IMR-90 (cell line): ENCODE data around the gene RMDN2. TPM values are rescaled to one million over a fixed set of nuclear protein-coding genes. Genes with fewer than 3 reads are reported as not detected.

Experiments used
- ATAC-seq: fragments of 200-7000 bp; cut with Tn5 transposase; 2 replicates; pipeline ENCODE4 v1.9.1; 2020; ENCODE audit warnings: low read depth, mild to moderate bottlenecking, moderate library complexity
- BruUV-seq: library from RNA; stranded (reverse); fragments of 400-500 nt; replicated peaks from 2 replicates; lab custom pipeline; 2021; lab: Mats Ljungman, UMichigan
- CTCF ChIA-PET: fragments of 300-600 bp; formaldehyde crosslinking; extraction: SDS; loops from one replicate; lab custom pipeline; 2021; ENCODE audit warnings: antibody characterized with exemption; lab: Yijun Ruan, JAX
- POLR2A ChIA-PET: fragments of 300-600 bp; sonication (Branson Sonifier 250); formaldehyde crosslinking; loops from one replicate; lab custom pipeline; 2022; ENCODE audit warnings: antibody characterized with exemption; ENCODE audit not compliant: unreplicated experiment; lab: Charles Lee
- DNase-seq: peaks from one replicate; pipeline ENCODE4 v3.0.0; 2013
- H2AFZ ChIP-seq: replicated peaks from 2 replicates; pipeline ENCODE3; 2013; ENCODE audit warnings: low read length, mild to moderate bottlenecking; ENCODE audit not compliant: poor library complexity
- H2AK5ac ChIP-seq: 2 replicates; pipeline ENCODE4 v1.6.1; 2013; ENCODE audit warnings: low read depth, low read length, inconsistent platforms
- H2AK9ac ChIP-seq: replicated peaks from 2 replicates; pipeline ENCODE3; 2013; ENCODE audit warnings: mild to moderate bottlenecking, low read depth, low read length, moderate library complexity; ENCODE audit not compliant: poor library complexity
- H2BK120ac ChIP-seq: 2 replicates; pipeline ENCODE4 v1.6.1; 2013; ENCODE audit warnings: low read depth, low read length, inconsistent platforms
- H2BK15ac ChIP-seq: 3 replicates; pipeline ENCODE4 v1.6.1; 2013; ENCODE audit warnings: low read depth, low read length, inconsistent platforms
- H2BK20ac ChIP-seq: 2 replicates; pipeline ENCODE4 v1.6.1; 2013; ENCODE audit warnings: low read depth, mild to moderate bottlenecking, inconsistent platforms, low read length, moderate library complexity
- H2BK5ac ChIP-seq: 2 replicates; pipeline ENCODE4 v1.6.1; 2013; ENCODE audit warnings: mild to moderate bottlenecking, low read depth, low read length, inconsistent platforms; ENCODE audit not compliant: poor library complexity, severe bottlenecking
- H3K14ac ChIP-seq: replicated peaks from 2 replicates; pipeline ENCODE4 v1.6.1; 2013; ENCODE audit warnings: low read depth, low read length, inconsistent platforms
- H3K18ac ChIP-seq: 2 replicates; pipeline ENCODE4 v1.6.1; 2013; ENCODE audit warnings: low read depth, low read length, control low read depth
- H3K23ac ChIP-seq: 2 replicates; pipeline ENCODE4 v1.6.1; 2013; ENCODE audit warnings: low read depth, low read length, inconsistent platforms
- H3K27ac ChIP-seq: 2 replicates; pipeline ENCODE4 v1.5.1; 2013; ENCODE audit warnings: mild to moderate bottlenecking, control low read depth, low read length; ENCODE audit not compliant: insufficient read depth
- H3K27me3 ChIP-seq: 2 replicates; pipeline ENCODE4 v1.6.1; 2013; ENCODE audit warnings: low read length; ENCODE audit not compliant: control insufficient read depth, insufficient read depth
- H3K36me3 ChIP-seq: 2 replicates; pipeline ENCODE4 v1.6.1; 2013; ENCODE audit warnings: low read length, mixed read lengths; ENCODE audit not compliant: control insufficient read depth, insufficient read depth
- H3K4ac ChIP-seq: 2 replicates; pipeline ENCODE4 v1.6.1; 2013; ENCODE audit warnings: low read depth, low read length, inconsistent platforms
- H3K4me1 ChIP-seq: 2 replicates; pipeline ENCODE4 v1.6.1; 2013; ENCODE audit warnings: low read length, mixed read lengths; ENCODE audit not compliant: control insufficient read depth, insufficient read depth
- H3K4me2 ChIP-seq: 2 replicates; pipeline ENCODE4 v1.6.1; 2013; ENCODE audit warnings: low read depth, mild to moderate bottlenecking, control low read depth, low read length, moderate library complexity
- H3K4me3 ChIP-seq: 2 replicates; pipeline ENCODE4 v1.5.1; 2013; ENCODE audit warnings: low read depth, mild to moderate bottlenecking, control low read depth, low read length, moderate library complexity; ENCODE audit not compliant: insufficient read depth
- H3K56ac ChIP-seq: 2 replicates; pipeline ENCODE4 v1.6.1; 2013; ENCODE audit warnings: low read length, inconsistent platforms; ENCODE audit not compliant: insufficient read depth; ENCODE audit errors: extremely low read depth
- H3K79me1 ChIP-seq, 2 experiments: 2 replicates each; pipeline ENCODE4 v1.6.1; 2013; ENCODE audit warnings: low read length in 2 of 2, inconsistent platforms in 1 of 2, low read depth in 1 of 2
- H3K9ac ChIP-seq: 2 replicates; pipeline ENCODE4 v1.6.1; 2013; ENCODE audit warnings: low read depth, low read length, control low read depth
- H3K9me1 ChIP-seq: 2 replicates; pipeline ENCODE4 v1.6.1; 2013; ENCODE audit warnings: low read length, inconsistent platforms; ENCODE audit not compliant: insufficient read depth
- H3K9me3 ChIP-seq: 2 replicates; pipeline ENCODE4 v1.6.1; 2013; ENCODE audit warnings: low read length; ENCODE audit not compliant: control insufficient read depth, insufficient read depth
- H4K20me1 ChIP-seq: 2 replicates; pipeline ENCODE4 v1.6.1; 2013; ENCODE audit warnings: low read length, inconsistent platforms; ENCODE audit not compliant: insufficient read depth
- H4K5ac ChIP-seq: 2 replicates; pipeline ENCODE4 v1.6.1; 2013; ENCODE audit warnings: mild to moderate bottlenecking, low read depth, low read length, control low read depth
- H4K8ac ChIP-seq, 2 experiments: 2 replicates each; pipeline ENCODE4 v1.6.1; 2013; ENCODE audit warnings: low read depth in 2 of 2, low read length in 2 of 2, control low read depth in 1 of 2, inconsistent platforms in 1 of 2
- H4K91ac ChIP-seq: 2 replicates; pipeline ENCODE4 v1.6.1; 2013; ENCODE audit warnings: low read depth, low read length, inconsistent platforms; ENCODE audit not compliant: insufficient read depth
- BHLHE40 ChIP-seq: fragments of 150-350 bp; IDR thresholded peaks from 2 replicates; pipeline ENCODE4 v1.6.1; 2016; ENCODE audit warnings: mild to moderate bottlenecking, low read depth, low read length
- CEBPB ChIP-seq: IDR thresholded peaks from 2 replicates; pipeline ENCODE4 v1.6.1; 2012; ENCODE audit warnings: low read depth, low read length, improper control_type of control experiment
- CHD1 ChIP-seq: IDR thresholded peaks from 2 replicates; pipeline ENCODE4 v1.6.1; 2012; ENCODE audit warnings: low read depth, low read length, improper control_type of control experiment
- CTCF ChIP-seq: conservative IDR thresholded peaks from 2 replicates; pipeline ENCODE4 v1.5.1; 2012; ENCODE audit warnings: mild to moderate bottlenecking, low read depth, low read length, improper control_type of control experiment
- MAFK ChIP-seq: IDR thresholded peaks from 2 replicates; pipeline ENCODE4 v1.6.1; 2012; ENCODE audit warnings: low read depth, low read length, improper control_type of control experiment
- MAZ ChIP-seq: IDR thresholded peaks from 2 replicates; pipeline ENCODE4 v1.6.1; 2012; ENCODE audit warnings: low read depth, mild to moderate bottlenecking, low read length, improper control_type of control experiment, moderate library complexity, borderline replicate concordance
- MXI1 ChIP-seq: IDR thresholded peaks from 2 replicates; pipeline ENCODE4 v1.6.1; 2012; ENCODE audit warnings: low read depth, mild to moderate bottlenecking, low read length, moderate library complexity, borderline replicate concordance
- NFE2L2 ChIP-seq: fragments of 150-350 bp; IDR thresholded peaks from 2 replicates; pipeline ENCODE4 v1.6.1; 2016; ENCODE audit warnings: low read depth, mild to moderate bottlenecking, low read length
- POLR2A ChIP-seq: IDR thresholded peaks from 2 replicates; pipeline ENCODE4 v1.6.1; 2012; ENCODE audit warnings: mild to moderate bottlenecking, low read depth, low read length
- RAD21 ChIP-seq: IDR thresholded peaks from 2 replicates; pipeline ENCODE4 v1.6.1; 2012; ENCODE audit warnings: low read length, improper control_type of control experiment
- RCOR1 ChIP-seq: IDR thresholded peaks from 2 replicates; pipeline ENCODE4 v1.6.1; 2012; ENCODE audit warnings: mild to moderate bottlenecking, low read length, improper control_type of control experiment; ENCODE audit not compliant: insufficient replicate concordance
- RFX5 ChIP-seq: IDR thresholded peaks from 2 replicates; pipeline ENCODE4 v1.8.0; 2012; ENCODE audit warnings: low read depth, mild to moderate bottlenecking, low read length, moderate library complexity
- SMC3 ChIP-seq: fragments of 150-350 bp; IDR thresholded peaks from 2 replicates; pipeline ENCODE4 v1.6.1; 2016; ENCODE audit warnings: low read depth, mild to moderate bottlenecking, antibody characterized with exemption, low read length, moderate library complexity
- USF2 ChIP-seq: fragments of 150-350 bp; IDR thresholded peaks from 2 replicates; pipeline ENCODE4 v1.6.1; 2017; ENCODE audit warnings: mild to moderate bottlenecking, antibody characterized with exemption, low read length, low read depth
- WGBS, 2 experiments: methylation state at CpG; one replicate each; pipeline versions ENCODE4 v1.1.5 to v1.1.7; 2013; ENCODE audit warnings: missing lambda C conversion rate in 2 of 2; ENCODE audit not compliant: insufficient read length in 1 of 2; ENCODE audit errors: extremely low coverage in 2 of 2; 5-methylcytosine and 5-hydroxymethylcytosine counted together
- dilution Hi-C: fragments of 300-500 bp; cut with HindIII; formaldehyde crosslinking; loops from one replicate; pipeline ENCODE4 v1.14.3; 2018; ENCODE audit warnings: low sequenced_read_pairs; ENCODE audit not compliant: unreplicated experiment
- in situ Hi-C: fragments of 300-500 bp; cut with MboI; formaldehyde crosslinking; loops from 3 replicates; pipeline ENCODE4 v1.14.3; 2019; ENCODE audit warnings: low sequenced_read_pairs, inconsistent platforms, mixed read lengths
- intact Hi-C: fragments of 100-400 bp; cut with micrococcal nuclease; formaldehyde crosslinking; loops from 2 replicates; pipeline ENCODE4 v1.10.0; 2022
- polyA plus RNA-seq, 3 experiments: library from polyadenylated mRNA; depleted of rRNA; stranded (reverse); fragments of >200 nt; gene quantifications; 2 replicates each; pipeline ENCODE4 v1.2.3, GENCODE V29; 2012; ENCODE audit warnings: low replicate concordance in 1 of 3
- total RNA-seq: library from RNA; depleted of rRNA; stranded (reverse); fragments of >200 nt; gene quantifications from 2 replicates; pipeline ENCODE4 v1.2.3, GENCODE V29; 2012
- TF ChIP-seq, protein P1 (sequence below): fragments of 150-350 bp; IDR thresholded peaks from 2 replicates; pipeline ENCODE4 v1.6.1; 2016; ENCODE audit warnings: low read depth, mild to moderate bottlenecking, low read length, moderate library complexity, borderline replicate concordance

Gene RMDN2
- total and polyA plus RNA-seq, 2 of the 4 experiments (the other 2 are of a cell fraction) = 2.3 to 3.0 TPM

DNA sequence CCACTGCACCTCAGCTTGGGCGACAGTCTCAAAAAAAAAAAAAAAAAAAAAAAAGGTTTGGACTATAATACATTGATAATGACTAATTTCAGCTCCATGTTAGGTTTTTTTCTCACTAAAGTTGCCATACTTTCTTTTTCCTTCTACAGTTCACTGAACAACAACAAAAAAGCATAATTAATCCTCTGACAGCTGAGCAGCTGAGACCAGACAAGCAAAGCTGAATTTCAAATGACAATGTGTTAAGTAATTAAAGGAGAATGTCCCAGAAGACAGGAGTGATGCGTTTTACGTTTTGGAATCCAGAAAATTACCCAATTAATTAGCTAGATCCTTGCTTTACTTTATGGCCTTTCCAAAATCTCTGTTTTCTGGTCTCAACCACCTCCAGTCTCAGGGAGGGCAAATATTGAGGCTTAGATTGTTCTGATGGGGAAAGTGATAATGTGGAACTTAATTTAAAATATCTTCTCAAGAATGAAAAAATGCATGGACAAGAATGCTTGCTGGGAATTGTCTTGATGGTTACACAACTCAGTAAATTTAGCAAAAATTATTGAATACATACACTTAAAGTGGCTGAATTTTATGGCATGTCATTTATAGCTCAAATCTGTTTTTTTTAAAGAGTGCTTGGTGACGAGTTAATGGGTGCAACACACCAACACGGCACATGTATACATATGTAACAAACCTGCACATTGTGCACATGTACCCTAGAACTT is 17.4 kb upstream of the RMDN2 start:
- Histone ChIP-seq H2AK9ac (no peak overlapping the region), H3K27me3 (no peaks in the 10 kb centered on the region), H2AFZ (no peak overlapping the region), H3K9me3 (no peaks in the 10 kb centered on the region), H3K4me3 (no peak overlapping the region), H3K79me1 (no peaks in the 10 kb centered on the region), H3K9ac (no peak overlapping the region), H4K91ac (no peak overlapping the region), H3K14ac (no peak overlapping the region), H3K27ac (no peak overlapping the region), H3K56ac (no peak overlapping the region), H2BK120ac (no peak overlapping the region), H2BK5ac (no peak overlapping the region), H3K9me1 (peaks cover 6% of the 10 kb centered on the region), H3K18ac (peak overlapping the region; percentile 67; the same call in 1 of the 2 replicates), H3K4ac (no peak overlapping the region), H3K4me2 (no peak overlapping the region), H4K5ac (peak overlapping the region; percentile 58; the same call in 1 of the 2 replicates), H3K36me3 (no peaks in the 10 kb centered on the region), H2BK20ac (0 out of 2 replicates have a peak overlapping the region, but pooled peaks have one; percentile 2), H4K8ac (no peak overlapping the region), H3K23ac (no peak overlapping the region), H2AK5ac (no peak overlapping the region), H2BK15ac (no peak overlapping the region; the same call in 2 of the 3 replicates), H3K4me1 (peaks cover 6% of the 10 kb centered on the region), H4K20me1 (no peaks in the 10 kb centered on the region)
- dilution Hi-C loops = no loop called here
- intact Hi-C loops = no loop called here
- in situ Hi-C loops = no loop called here
- ATAC-seq (no peak), DNase-seq (no peak)
- WGBS, 2 experiments = no CpG with 5 or more reads among the region's 5 CpGs
- ChIA-PET POLR2A (no interaction called here), CTCF (interaction anchor here (0.9 kb wide), 1 partner anchor 493 kb away, joined by 3 read pairs; no protein-coding TSS in a partner anchor)
- no TSS peak for BruUV-seq
- TF ChIP-seq CHD1 = no peak
- TF ChIP-seq CEBPB = no peak
- TF ChIP-seq RCOR1 = no peak
- no peak for TF ChIP-seq NFE2L2
- TF ChIP-seq CTCF = no peak
- TF ChIP-seq POLR2A = no peak
- no peak for TF ChIP-seq USF2
- TF ChIP-seq RFX5 = no peak
- no peak for TF ChIP-seq MAZ
- TF ChIP-seq, protein P1, sequence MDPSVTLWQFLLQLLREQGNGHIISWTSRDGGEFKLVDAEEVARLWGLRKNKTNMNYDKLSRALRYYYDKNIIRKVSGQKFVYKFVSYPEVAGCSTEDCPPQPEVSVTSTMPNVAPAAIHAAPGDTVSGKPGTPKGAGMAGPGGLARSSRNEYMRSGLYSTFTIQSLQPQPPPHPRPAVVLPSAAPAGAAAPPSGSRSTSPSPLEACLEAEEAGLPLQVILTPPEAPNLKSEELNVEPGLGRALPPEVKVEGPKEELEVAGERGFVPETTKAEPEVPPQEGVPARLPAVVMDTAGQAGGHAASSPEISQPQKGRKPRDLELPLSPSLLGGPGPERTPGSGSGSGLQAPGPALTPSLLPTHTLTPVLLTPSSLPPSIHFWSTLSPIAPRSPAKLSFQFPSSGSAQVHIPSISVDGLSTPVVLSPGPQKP = no peak
- TF ChIP-seq MXI1 = no peak
- no peak for TF ChIP-seq BHLHE40
- TF ChIP-seq SMC3 = no peak
- no peak for TF ChIP-seq MAFK
- TF ChIP-seq RAD21 = no peak
